Measurements from ENCODE around the gene INSIG2.

Gene INSIG2

DNA sequence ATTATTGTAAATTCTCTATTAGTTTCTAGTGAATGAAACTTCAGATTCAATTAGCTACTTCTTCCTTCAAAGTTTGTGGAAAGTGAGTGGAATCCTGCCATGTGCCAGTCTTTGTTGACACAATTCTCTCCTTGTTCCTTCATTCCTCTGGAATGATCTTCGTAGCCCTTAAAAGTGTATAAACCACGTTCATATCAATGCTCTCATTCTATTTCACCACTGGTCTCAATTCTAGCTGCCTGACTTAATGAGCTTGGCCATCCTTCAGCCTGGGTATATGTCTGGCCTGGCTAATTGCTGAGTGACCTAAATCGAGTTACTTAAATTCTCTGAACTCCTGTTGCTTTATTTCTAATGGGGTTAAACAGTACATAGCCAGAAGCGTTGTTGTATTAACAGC is 43.5 kb downstream of the INSIG2 start:
- FAIRE-seq: no peak

DNA sequence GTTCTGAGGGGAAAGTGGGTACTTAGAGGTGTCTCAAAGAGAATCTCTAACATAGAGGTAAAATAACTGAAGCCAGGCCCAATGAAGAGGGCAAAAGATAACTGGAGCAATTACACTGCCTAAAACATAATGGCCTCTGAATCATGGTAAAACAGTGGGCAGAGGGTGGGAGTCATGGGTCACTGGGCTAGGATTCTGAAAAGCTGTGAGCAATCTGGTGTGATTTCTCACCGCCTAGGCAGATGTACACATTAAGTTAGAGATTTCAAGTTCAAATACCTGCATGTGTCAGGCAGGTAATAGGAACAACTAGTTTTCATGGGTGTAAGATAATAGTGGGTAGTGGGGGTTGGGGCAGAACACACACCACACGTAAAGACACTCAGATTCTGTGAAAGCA is 45.6 kb downstream of the INSIG2 start:
- FAIRE-seq: no peak

DNA sequence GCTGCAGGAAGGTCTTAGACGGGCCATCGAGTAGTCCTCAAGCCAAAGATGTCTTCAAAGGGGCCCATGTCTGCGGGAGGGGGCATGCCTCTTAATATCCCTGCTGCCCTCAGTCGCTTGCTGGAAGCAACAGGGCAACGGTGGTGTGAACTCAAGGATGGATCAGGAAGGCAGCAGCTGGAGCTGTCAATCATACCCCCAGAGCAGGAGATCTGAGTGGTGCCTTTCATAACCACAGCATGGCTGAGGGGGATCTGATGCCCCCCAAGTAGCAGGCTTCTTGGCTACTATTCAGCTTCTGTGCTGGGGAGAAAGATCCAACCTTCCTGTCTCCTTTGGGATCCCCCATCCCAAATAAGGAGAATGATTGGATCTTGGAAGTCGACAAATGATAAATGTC is 46.4 kb downstream of the INSIG2 start:
- no peak for FAIRE-seq

DNA sequence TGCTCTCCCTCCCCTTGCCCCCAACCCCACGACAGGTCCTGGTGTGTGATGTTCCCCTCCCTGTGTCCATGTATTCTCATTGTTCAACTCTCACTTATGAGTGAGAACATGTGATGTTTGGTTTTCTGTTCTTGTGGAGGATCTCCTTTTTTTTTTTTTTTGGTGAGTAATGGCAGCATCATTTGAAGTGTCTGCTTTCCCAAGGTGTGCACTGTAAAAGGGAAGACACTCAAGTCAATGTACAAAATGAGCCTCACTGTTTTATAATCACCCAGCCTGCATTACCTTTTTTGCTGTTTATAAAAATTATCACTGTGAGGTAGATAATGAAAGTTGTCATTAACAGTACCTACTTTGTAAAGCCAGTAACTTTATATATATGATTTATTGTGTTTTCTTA is 56.9 kb downstream of the INSIG2 start:
- no peak for FAIRE-seq

DNA sequence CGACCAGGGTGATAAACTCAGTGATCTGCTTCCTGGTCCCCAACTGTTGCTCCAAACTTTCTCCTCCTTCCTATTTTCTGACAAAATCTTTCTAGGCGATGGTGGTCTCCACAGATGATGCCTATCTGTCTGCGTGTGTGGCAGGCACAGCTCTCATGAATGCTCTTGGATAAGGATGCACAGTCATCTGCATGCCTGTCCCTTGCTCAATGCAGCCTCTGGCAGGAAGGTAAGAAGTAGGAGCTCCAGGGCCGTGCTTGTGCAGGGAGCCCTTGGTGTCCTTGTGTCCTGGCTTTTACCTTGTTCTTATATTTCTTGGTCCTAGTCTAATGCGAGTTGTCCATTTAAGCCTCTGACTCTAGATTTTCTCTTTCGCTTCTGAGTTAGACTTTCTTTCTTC is 57.5 kb downstream of the INSIG2 start:
- no peak for FAIRE-seq

DNA sequence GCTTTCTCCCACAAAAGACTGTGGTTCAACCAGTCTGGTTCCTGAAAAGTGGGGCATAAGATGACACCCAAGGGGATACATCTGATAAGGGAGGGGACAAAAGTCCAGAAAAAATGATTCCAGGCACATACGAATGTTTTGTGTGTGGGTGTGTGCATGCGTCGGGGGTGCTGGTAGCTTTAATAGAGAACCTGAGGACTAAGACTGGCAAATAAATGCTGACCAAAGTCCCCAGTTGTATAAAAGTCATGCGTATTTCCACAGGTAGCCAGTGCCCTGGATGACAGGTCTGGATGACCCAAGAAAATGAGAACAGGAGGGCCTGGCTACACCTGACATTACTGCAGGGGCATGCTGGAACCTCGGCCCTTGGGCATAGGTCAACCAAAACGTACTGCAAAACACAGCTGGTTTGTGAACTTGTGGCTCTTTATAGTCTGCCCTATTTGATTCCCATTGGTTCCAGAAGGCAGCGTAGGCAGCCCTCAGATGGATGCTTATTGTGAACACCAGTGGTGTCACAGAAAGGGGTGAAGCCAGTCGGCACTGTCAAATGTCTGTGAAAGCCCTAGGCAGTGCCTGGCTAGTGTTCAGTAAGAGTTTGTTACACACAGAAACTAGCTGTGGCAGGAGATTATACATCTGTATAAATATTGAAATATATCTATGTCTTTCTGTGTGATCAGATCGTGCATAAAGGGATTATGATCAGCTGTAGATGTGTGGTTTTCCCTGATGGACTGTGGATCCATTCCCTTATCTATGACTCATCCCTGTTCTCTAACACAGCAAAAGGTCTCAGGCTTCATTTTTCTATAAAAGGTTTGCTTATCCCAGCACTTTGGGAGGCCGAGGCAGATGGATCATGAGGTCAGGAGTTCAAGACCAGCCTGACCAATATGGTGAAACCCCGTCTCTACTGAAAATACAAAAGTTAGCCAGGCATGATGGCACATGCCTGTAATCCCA is 58.3 kb downstream of the INSIG2 start:
- no peak for FAIRE-seq

DNA sequence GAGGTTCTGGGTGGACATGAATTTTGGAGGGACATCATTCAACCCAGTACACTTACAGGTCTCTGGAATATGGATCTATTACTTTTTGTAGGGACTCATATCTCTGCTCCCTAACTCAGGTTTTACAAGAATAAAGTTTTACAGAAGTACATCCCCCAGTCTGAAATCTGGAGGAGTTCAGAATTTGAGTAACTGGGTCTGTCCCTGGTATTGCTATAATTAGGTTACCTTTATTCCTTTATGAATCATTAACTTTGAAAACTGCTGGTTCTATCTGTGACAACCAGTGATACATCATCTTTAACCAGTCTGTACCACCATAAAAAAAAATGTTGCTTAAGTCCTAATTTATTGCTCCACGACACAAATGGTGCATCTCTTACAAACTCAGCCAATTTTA is 59.9 kb downstream of the INSIG2 start:
- FAIRE-seq: no peak

DNA sequence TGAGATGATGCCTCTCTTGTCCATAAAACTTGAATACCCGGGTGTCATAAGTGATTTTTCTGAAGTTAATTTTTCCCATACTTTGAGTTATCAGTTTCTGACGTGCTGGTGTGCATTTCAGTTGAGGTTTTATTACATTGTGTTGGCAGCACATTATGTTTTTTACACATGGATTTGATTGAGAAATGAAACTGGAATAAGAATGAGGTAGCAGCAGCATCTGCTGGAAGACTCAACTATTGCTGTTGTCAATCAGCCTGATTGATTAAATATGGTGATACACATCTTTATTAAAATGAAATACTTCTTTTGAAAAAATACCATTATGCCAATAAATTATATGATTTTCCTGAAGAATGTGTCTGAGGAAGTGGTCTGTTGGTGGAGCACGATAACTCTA is 60.5 kb downstream of the INSIG2 start:
- FAIRE-seq: no peak

DNA sequence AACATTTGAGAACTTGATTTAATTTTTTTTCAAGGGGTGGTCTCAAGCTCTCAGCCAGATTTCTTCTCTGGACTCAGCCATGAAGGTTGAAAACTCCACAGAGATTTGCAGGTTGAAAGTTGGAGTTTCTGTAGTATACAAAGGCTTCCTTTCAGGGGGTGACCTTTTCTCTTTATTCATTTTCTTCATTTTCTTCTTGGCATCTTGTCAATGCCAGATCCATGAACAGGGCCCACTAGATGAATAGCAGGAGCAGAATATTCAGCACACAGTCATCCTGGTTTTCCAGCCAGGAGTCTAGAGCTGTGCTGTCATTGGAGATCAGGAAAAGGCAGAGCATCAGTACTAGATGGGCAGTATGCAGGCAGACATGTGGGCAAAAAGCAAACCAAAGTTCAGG is 62.0 kb downstream of the INSIG2 start:
- no peak for FAIRE-seq

DNA sequence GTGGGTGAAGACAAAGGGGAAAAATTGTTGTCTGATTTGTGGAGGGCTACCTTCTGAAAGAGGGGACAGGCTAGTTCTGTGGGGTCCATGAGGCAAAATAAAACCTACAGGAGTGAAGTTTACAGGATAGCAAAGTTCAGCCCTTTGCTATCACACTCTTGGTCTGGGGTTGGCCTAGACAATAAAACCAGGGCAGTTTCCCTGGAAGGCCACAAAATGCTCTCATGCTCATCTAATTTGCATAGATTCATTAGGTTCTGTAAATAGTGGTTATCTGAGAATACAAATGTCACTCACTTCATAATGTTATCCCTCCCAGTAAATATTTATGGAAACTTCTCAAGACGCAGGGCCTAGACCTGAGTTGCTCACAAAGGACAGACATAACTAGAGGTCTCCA is 63.6 kb downstream of the INSIG2 start:
- FAIRE-seq: no peak

DNA sequence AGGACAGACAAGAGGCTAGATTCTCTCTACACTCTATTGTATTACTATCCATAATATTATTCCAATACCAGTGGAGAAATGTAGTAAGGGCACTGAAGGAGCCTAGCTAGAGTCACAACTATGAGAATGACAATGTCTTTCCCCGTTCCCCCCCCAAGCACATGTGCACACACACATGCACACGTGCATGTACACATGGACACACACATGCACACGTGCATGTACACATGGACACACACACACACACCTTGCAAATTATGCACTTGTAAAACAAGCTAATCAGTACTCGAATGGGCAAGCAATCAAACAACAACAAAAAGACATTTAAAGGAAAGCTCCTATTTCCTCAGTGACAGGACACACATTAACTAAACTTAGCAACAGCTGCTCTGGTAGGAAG is 65.2 kb downstream of the INSIG2 start:
- no peak for FAIRE-seq

DNA sequence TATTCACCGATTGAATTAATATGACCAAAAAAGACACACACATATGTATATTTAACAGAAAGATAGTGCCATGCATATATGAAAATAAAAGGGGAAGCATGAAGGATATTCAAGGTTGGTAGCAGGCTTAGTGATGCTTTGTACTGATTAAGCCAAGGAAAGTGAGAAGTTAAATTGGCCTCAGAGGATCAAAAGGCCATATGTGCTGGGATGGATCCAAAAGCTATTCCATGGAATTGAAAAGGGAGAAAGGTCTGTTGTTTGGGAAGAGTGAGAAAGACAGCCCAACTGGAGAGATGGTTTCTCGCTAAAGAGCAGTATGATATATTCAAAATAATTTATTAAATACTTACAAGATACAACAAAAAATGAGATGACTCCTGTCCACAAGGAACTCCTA is 65.9 kb downstream of the INSIG2 start:
- FAIRE-seq: no peak

Measured in colon (tissue), 2 donors.